HG03039 (cell line): ENCODE data around the gene ACSF2.

ENCODE experiments used
- ATAC-seq: cut with Tn5 transposase; IDR thresholded peaks from one replicate; pipeline ENCODE4 v1.9.1; 2021; ENCODE audit warnings: mild to moderate bottlenecking, moderate library complexity; ENCODE audit not compliant: unreplicated experiment

The ACSF2 gene

DNA sequence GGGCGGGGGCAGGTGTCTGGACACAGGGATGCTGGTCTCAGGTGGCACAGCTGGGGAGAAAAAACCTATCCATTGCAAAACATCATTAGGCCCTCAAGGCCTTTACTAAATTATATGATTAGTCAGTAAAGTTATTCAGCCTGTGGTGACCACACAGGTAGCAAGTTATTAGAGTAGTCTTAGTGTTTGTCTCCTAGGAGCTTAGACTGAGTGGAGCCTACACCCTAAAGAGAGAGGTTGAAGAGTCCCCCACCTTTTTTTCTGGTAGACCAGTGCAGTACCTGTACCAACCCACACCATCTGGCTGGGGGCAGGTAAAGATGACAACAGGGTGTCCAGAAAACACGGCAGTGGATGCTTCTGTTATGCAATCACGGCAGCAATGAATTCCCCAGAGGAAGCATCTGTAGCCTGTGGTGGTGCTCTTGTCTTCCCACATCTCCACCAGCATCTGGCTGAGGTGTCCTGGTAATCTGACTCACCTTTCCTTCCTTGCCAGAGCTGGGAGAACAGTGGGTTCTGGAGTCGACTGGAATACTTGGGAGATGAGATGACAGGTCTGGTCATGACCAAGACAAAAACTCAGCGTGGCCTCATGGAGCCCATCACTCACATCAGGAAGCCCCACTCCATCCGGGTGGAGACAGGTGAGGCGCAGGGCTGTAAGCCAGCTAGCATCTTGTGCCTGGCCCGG lies 93.3 kb downstream of the ACSF2 start:
- ATAC-seq = no peak

DNA sequence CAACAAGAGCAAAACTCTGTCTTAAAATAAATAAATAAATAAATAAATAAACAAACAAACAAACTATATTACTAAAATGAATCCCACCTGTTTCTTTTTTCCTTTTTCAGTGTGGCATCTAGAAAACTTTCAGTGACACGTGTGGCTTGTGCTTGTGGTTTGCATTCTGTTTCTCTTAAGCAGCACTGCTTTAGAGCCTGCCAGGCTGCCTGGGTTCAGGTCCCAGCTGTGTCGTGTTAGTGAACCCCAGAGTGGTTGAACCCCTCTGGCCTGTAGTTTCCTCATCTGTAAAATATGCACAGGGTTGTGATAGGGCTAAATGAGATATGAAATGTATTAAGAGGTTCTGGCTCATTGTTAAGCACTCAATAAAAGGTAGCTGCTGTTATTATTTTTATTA lies 94.5 kb downstream of the ACSF2 start:
- no peak for ATAC-seq

- ATAC-seq = no peak
Observed at GRCh38 chr17:50521514-50521913, 95.5 kb downstream of the ACSF2 start.

- ATAC-seq = no peak
Observed at GRCh38 chr17:50522766-50523165, 96.7 kb downstream of the ACSF2 start.

DNA sequence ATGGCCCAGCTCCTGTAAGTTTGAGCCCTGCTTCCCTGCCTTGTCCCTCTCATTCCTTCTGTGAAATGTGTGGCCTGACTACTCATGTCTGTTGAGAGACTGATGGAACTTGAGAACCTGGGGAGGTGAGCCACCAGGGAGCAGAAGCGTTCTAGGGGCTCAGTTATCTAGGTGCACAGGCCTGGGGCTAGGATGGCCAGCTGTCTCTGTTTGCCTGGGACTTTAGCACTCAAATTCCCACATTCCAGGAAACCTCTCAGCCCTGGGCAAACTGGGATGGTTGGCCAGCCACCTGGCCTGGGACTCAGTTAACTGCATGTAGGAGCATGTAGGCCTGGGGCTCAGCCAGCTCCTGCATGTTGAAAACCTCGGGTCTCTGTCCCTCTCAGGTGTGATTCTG lies 97.2 kb downstream of the ACSF2 start:
- no peak for ATAC-seq
